HFFc6 (cell line): ENCODE results near the gene NFATC2. TPM values are rescaled to one million over a fixed set of nuclear protein-coding genes. Genes with fewer than 3 reads are reported as not detected.

ENCODE experiments used
- DNase-seq: peaks from one replicate; pipeline ENCODE4 v3.0.0-alpha.2; 2018
- H3K27ac Mint-ChIP-seq: 2 replicates; pipeline ENCODE4 v1.8.0; 2020; ENCODE audit warnings: mild to moderate bottlenecking, mixed read lengths
- H3K27me3 Mint-ChIP-seq: 2 replicates; pipeline ENCODE4 v1.8.0; 2021; ENCODE audit warnings: mild to moderate bottlenecking, moderate library complexity, mixed read lengths; ENCODE audit not compliant: insufficient read depth
- H3K36me3 Mint-ChIP-seq: 2 replicates; pipeline ENCODE4 v1.8.0; 2021; ENCODE audit warnings: low read depth, mixed read lengths
- H3K4me1 Mint-ChIP-seq: 2 replicates; pipeline ENCODE4 v1.8.0; 2020; ENCODE audit warnings: low read depth, mixed read lengths
- H3K4me3 Mint-ChIP-seq: 2 replicates; pipeline ENCODE4 v1.8.0; 2020; ENCODE audit warnings: mild to moderate bottlenecking, moderate library complexity, mixed read lengths
- H3K9me3 Mint-ChIP-seq: 2 replicates; pipeline ENCODE4 v1.8.0; 2020; ENCODE audit warnings: mild to moderate bottlenecking, mixed read lengths
- CTCF ChIP-seq: fragments of 200-600 bp; sonication (generic); IDR thresholded peaks from 2 replicates; pipeline ENCODE4 v1.5.0; 2021; ENCODE audit warnings: antibody characterized with exemption, mild to moderate bottlenecking
- total RNA-seq, 6 experiments: library from RNA; stranded (reverse); fragmentation: NEBNext Ultra II Directional; extraction: Animal tissue kit (Norgen Biotek cat#: 25700); gene quantifications; 2 replicates in 1 of 6; 3 replicates in 5 of 6; pipeline ENCODE4 v1.2.3, GENCODE V29; 2021

The NFATC2 gene
- total RNA-seq, 6 experiments from 2014 or later, result 0.50 to 1.1 (median 0.84) TPM

- Mint-ChIP-seq H3K4me1 (peaks cover 14% of the 10 kb centered on the region; the same call in 1 of the 2 replicates), H3K9me3 (peaks cover 7% of the 10 kb centered on the region; the same call in 1 of the 2 replicates), H3K27ac (peak overlapping the region; percentile 25), H3K27me3 (peaks cover 2% of the 10 kb centered on the region), H3K4me3 (no peak overlapping the region), H3K36me3 (peaks cover 5% of the 10 kb centered on the region; the same call in 1 of the 2 replicates)
- peak; percentile 69 for DNase-seq
- TF ChIP-seq CTCF, result no peak
Measured at GRCh38 chr20:51579137-51579536, 36.6 kb upstream of the NFATC2 start.

GRCh38 chr20:51578145-51578459, 35.6 kb upstream of the NFATC2 start:
- H3K27me3 Mint-ChIP-seq, result peaks cover 2% of the 10 kb centered on the region
- peaks cover 7% of the 10 kb centered on the region; the same call in 1 of the 2 replicates for H3K9me3 Mint-ChIP-seq
- H3K4me1 Mint-ChIP-seq, result peaks cover 14% of the 10 kb centered on the region; the same call in 1 of the 2 replicates
- peaks cover 5% of the 10 kb centered on the region; the same call in 1 of the 2 replicates for H3K36me3 Mint-ChIP-seq
- H3K27ac Mint-ChIP-seq, result no peak overlapping the region
- DNase-seq, result no peak
- no peak overlapping the region for H3K4me3 Mint-ChIP-seq
- TF ChIP-seq CTCF, result no peak

- Mint-ChIP-seq H3K27me3 (peaks cover 2% of the 10 kb centered on the region), H3K9me3 (peaks cover 7% of the 10 kb centered on the region; the same call in 1 of the 2 replicates), H3K36me3 (peaks cover 5% of the 10 kb centered on the region; the same call in 1 of the 2 replicates), H3K4me3 (no peak overlapping the region), H3K4me1 (peaks cover 14% of the 10 kb centered on the region; the same call in 1 of the 2 replicates), H3K27ac (no peak overlapping the region)
- DNase-seq, result no peak
- no peak; the same call in 1 of the 2 replicates for TF ChIP-seq CTCF
Measured at GRCh38 chr20:51577432-51578144, 35.1 kb upstream of the NFATC2 start.

- no peak for TF ChIP-seq CTCF
- Mint-ChIP-seq H3K27ac (no peak overlapping the region), H3K4me1 (peaks cover 23% of the 10 kb centered on the region), H3K27me3 (peaks cover 4% of the 10 kb centered on the region), H3K36me3 (peaks cover 9% of the 10 kb centered on the region; the same call in 1 of the 2 replicates), H3K4me3 (no peak overlapping the region), H3K9me3 (peaks cover 7% of the 10 kb centered on the region; the same call in 1 of the 2 replicates)
- no peak for DNase-seq
Measured at GRCh38 chr20:51575486-51575885, 33.0 kb upstream of the NFATC2 start.

- peaks cover 4% of the 10 kb centered on the region for H3K27me3 Mint-ChIP-seq
- peaks cover 9% of the 10 kb centered on the region; the same call in 1 of the 2 replicates for H3K36me3 Mint-ChIP-seq
- no peak overlapping the region for H3K4me3 Mint-ChIP-seq
- peaks cover 27% of the 10 kb centered on the region for H3K4me1 Mint-ChIP-seq
- H3K27ac Mint-ChIP-seq, result no peak overlapping the region
- peaks cover 7% of the 10 kb centered on the region; the same call in 1 of the 2 replicates for H3K9me3 Mint-ChIP-seq
- TF ChIP-seq CTCF, result no peak
- no peak for DNase-seq
Measured at GRCh38 chr20:51574248-51575033, 31.9 kb upstream of the NFATC2 start.
